Hematopoietic multipotent progenitor cell treated with erythropoietin and hydrocortisone succinate and interleukin-3 and kit ligand, for 8 days (in vitro differentiated cells): ENCODE data around the gene CHAF1A.
A peak's percentile ranks its signal among the peaks of the same experiment; 100 is the strongest.

Experiments used
- DNase-seq: peaks from one replicate; pipeline ENCODE4 v3.0.0-alpha.2; 2015

CHAF1A gene

DNA sequence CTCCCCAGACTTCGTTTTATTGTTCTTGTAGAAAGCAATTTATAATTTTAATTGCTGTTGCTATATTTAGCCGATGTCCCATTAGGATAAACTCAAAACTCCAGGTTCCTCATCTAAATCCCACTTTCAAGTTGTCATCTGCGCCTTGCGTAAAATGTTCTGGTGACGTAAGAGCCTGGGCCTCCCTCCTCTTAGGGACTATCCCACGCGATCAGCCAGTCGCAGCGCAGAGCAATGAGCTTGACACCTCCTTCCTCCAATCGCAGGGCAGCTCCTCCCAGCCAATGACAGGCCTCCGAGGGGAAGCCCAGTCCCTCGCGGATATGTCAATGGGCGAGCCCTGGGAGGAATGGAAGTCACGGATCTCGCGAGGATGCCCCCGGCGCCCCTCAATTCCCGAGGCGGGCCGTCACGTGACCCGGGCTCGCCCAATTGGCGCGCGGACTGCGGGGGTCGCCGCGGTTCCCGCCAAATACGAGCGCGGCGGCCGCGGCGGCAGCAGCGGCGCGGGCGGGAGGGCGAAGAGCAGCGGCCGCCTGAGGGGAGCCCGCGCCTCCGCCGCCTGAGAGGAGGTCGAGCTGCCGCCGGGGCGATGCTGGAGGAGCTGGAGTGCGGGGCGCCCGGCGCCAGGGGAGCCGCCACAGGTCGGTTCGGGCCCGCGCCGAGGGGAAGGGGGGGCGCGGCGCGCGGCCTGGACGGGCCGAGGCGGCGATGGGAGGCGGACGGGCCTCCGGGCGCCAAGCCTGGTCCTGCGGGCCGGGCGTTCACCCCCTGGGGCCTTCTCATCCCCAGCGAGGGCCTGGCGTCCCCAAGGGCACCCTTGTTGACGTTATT lies at the start of gene CHAF1A:
TSS of gene CHAF1A (plus strand) at position 470 of the 834 bp plus-strand sequence. CDS start at position 593, 123 bp downstream.
- DNase-seq = peak; percentile 100

- peak; percentile 74 for DNase-seq
These were observed 49.7 kb upstream of the CHAF1A start for GRCh38 chr19:4352701-4353121.

DNA sequence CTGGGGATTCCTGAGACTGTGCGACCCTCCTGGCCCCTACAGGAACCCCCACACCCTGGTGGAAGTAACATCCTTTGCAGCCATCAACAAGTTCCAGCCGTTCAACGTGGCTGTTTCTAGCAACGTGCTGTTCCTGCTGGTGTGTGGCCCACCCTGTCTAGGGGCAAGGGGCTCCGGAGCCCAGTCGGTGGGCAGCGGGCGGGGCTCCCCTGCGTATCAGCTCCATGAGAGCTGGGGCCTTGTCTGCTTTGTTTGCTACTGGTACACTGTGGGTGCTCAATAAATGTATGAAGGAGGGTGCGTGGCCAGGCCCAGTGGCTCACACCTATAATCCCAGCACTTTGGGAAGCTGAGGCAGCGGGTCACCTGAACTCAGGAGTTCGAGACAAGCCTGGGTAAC lies 48.2 kb upstream of the CHAF1A start:
- no peak for DNase-seq

DNA sequence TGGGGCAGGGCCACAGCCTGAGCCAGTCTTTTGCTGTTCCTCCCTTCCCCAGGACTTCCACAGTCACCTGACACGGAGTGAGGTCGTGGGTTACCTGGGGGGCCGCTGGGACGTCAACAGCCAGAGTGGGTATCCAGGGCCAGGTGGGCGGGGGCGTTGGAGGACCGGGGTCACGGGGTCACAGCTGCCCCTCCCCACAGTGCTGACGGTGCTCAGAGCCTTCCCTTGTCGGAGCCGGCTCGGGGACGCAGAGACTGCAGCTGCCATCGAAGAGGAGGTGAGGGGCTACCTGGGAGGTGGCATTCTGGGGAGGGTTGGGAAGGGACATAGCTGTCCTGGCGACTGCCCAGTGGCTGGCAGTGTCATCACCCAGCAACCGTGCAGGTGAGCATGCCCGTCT lies 47.5 kb upstream of the CHAF1A start:
- DNase-seq = no peak

DNA sequence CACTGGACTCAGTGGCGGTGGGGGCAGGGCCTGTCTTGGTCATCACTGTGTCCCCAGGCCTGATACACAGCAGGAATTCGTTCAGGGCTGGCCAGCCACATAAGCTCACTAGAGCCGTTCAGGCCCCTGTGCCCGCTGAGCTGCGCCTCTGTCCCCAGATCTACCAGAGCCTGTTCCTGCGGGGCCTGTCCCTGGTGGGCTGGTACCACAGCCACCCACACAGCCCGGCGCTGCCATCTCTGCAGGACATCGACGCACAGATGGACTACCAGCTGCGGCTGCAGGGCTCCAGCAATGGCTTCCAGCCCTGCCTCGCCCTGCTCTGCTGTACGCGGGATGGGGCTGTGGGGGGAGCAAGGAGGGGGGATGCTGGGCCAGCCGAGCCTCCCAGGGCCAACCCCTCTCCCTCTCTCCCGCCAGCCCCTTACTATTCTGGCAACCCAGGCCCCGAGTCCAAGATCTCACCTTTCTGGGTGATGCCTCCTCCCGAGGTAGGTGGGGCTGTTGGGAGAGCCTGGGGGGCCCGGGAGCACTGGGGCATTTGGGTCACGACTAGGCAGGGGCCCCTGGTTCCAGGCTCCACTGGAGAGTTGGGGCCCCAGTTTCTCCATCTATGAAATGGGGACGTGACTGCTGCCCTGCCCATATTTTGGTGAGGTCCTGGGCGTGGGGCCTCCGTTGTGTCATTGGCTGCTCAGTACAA lies 45.2 kb upstream of the CHAF1A start:
- DNase-seq = no peak

GRCh38 chr19:4357921-4358326 lies 44.5 kb upstream of the CHAF1A start:
- DNase-seq = no peak

DNA sequence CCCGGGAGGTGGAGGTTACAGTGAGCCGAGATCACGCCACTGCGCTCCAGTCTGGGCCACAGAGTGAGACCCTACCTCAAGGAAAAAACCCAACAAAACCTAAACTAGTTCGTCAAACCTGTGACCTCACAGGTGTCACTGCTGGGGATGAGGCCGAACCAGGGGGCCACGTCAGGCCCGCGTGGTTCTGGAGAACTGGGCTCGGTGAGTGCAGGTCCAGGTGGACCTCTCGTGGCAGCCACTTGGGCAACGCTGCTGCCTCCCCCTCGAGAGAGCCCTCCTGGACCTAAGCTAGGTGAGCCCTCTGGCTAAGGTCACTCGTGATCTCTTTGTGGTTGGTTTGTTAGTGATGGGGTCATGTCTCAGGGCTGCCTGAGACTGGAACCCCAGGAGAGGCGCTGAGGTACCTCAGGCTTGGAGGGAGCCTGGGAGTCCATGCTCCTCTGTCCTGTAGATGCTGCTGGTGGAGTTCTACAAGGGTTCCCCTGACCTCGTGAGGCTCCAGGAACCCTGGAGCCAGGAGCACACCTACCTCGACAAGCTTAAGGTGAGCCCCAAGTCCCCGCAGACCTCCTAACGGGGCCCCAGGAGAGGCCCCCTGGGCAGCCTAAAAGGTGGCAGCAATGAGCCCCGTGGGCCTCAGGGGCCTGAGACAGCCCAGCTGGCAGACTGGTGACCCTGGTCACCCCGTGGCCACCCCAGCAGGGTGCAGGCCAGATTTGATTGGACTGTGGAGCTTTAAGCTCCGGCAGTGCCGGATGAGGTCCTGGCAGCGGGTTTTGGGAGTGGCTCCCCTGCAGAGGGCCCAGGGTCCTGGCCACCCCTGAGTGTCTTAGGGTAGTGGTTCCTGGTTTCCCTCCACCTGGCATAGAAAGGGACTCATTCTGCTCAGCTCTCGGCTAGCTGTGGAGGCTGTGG lies 43.5 kb upstream of the CHAF1A start:
- DNase-seq = no peak

DNA sequence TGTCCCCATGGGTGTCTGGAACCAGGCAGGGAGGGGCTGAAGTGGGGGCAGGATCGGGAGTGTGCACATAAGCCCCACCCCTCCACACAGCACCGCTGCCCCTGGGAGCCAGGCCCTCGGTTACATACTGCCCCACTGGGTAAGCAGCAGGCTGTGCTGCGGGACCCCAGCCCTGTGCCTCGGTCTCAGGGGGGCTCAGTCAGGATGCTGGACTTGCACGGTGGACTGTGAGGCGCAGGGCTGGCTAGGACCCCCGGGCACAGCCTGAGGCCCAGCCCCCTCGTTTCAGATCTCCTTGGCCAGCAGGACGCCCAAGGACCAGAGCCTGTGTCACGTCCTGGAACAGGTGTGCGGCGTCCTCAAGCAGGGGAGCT lies 42.8 kb upstream of the CHAF1A start:
- DNase-seq = no peak

DNA sequence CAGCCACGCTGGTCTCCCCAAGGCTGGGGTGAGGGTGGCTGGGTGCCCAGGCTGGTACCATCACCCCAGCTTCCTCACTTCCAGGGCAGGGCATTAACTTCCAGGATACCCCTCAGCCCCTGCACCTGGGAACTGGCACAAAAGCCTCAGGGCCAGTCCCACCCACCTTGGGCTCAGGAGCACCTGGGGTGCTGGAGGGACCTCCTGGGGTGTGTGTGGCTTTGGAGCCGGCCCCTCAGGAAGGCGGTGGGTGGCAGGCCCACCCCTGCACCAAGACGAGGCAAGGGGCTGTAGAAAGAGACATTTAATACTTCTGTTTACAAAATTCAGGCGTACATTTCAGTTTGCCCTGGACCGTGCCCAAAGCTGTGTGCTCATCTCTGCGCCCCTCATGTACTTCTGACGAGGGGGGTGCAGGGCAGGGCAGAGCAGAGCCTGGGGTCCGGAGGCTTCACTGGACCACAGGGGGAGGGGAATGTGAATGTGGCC lies 42.3 kb upstream of the CHAF1A start:
- no peak for DNase-seq

GRCh38 chr19:4360641-4361151 lies 41.7 kb upstream of the CHAF1A start:
- DNase-seq = no peak

DNA sequence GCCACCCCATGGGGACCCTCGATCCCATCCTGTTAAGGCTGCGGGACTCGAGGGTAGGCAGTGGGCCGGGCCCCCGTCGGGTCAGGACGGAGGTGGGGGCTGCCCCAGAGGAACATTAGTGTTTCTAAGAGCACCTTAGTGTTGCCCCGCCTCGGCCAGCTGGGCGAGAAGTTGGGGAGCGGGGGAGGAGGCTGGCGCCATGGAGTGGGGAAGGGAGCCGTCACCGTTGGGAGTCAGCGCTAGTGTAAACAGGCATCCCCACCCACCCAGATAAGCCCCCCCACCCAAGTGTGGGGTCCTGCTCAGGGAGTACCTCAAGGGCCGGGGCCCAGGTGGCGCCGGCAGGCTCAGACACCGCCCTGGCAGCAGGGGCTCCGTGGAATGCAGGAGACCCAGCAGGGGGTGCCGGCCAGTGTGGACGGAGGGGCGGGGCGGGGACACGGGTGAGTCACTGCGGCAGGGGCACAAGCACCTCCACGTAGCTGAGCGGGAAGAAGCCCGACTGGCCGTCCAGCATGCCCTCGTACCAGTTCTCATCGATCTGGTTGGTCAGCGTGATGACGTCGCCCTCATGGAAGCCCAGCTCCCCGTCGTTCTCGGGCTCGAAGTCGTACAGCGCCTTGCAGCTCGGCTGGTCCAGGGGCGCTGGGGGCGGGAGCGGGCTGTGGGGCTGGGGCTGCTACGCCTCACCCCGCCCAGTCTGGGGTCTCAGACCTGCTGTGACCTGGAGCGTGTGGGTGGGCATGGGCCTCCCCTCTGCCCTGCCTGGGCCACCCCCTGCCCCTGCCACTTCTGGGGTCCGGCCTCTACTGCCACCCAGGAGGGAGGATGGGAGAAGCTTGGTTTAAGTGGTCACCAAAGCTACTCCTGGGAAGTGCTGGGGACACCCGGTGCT lies 41.0 kb upstream of the CHAF1A start:
- no peak for DNase-seq

DNA sequence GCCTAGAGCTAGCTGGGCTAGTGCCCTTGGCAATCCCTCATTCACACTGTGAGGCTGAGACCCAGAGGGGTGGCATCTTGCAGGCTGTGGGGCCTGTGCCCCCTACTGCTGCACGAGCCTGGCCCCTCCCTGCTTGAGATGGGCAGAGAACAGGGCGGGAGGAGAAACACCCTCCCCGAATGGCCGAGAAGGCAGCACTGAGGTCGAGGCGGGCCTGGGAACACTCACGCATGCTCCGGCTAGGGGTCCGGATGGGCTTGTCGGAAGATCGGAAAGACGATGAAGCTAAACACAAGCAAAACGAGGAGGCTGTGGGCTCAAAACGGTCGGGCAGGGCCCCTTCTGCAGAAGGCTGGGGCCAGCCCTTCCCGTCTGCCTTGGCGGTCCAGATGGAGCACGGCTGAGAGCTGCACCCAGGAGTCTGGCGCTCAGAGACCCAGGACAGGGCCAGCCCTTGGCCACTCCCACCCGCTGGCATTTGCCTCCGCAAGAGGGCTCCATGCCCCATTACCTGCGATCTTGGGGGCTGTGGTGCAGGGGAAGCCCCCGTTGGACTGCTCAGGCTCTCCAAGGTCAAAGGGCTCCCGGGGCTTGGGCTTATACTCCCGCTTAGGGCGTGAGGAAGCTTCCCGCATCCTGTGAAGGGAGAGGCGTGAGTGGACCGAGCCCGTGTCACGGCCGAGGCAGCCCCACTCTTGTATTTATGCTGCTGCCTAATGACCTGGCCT lies 40.2 kb upstream of the CHAF1A start:
- DNase-seq = no peak

DNA sequence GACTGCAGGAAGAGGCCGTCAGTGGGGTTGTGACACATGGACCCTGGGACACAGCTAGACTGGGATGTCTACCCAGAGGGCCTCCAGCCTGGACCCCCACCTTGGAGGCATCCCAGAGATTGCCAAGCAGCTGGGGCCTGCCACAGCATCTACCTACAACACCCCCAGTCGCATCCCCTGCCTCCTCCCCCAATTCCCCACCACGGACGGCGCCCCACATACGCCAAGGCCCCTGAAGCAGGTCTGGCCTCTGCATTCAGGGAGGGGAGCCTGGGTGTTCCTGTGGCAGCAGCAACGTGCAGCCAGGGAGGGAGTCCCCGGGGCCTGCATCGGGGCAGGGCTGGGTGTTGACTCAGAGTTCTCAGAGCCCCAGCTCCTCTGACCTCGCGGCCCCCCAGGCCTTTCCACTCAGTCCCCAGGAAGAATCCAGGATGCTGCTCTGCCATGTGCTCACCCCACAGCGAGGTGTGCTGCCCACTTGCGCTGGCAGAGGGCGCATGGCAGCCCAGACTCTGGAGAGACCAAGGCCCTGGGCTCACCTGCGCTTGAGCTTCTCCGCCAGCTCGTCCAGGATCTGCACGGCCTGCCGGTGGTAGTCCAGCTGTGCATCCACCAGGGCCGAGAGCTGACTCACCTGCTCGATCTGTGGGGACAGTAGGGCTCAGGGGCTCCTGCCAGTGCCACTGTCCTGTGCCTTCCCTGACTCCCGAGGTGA lies 39.5 kb upstream of the CHAF1A start:
- DNase-seq = no peak

DNA sequence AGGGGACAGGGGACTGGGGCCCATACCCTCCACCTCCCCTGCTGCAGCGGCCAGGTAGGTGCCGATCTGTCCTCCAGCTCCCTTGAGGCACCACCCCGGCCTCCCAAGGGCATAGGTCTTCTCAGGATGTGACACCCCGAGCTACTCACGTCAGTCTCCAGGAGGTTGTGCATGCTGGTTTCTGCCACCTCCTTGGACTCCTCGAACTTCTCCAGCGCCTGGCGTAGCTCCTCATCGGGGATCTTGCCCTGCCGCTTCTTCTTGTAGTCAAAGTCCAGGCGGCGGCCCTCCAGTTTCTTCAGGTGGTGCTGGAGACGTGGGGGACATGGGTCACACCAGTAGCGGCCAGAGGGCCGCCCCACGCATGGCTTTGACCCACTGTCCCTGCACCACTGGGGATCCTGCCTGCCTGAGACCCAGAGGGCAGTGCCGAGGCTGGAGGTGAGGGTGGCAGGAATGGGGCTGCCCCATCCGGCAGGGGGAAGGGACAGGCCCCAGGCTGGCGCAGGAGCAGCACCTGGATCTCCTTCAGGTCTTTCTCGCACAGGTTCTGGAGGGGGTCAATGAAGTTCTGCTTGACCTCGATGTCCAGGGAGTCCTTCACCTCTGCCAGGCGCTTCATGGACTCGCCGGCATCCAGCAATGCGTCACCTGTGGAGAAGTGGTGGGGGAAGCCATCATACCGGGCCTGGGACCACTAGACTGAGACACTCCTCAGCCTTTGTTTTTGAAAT lies 38.7 kb upstream of the CHAF1A start:
- DNase-seq = no peak

DNA sequence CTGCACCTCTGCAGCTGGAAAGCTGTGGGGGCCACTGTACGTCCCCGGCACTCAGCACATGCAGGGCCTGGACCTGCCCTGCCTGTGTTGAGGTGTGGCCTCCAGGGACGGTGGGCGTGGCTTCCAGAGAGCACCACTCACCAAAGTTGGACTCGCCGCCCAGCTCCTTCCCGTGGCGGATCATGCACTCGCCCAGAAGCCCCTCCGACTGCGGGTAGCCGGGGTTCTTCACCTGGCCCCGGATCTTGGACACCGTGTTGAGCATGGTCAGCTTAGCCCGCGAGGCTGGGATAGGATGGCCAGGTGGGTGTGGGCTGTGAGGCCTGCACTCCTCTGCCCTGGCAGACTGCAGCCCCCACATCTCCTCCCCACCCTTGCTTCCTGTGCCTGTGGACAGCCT lies 37.1 kb upstream of the CHAF1A start:
- DNase-seq = no peak

- DNase-seq = no peak
These were observed 36.4 kb upstream of the CHAF1A start for GRCh38 chr19:4365791-4366665.

DNA sequence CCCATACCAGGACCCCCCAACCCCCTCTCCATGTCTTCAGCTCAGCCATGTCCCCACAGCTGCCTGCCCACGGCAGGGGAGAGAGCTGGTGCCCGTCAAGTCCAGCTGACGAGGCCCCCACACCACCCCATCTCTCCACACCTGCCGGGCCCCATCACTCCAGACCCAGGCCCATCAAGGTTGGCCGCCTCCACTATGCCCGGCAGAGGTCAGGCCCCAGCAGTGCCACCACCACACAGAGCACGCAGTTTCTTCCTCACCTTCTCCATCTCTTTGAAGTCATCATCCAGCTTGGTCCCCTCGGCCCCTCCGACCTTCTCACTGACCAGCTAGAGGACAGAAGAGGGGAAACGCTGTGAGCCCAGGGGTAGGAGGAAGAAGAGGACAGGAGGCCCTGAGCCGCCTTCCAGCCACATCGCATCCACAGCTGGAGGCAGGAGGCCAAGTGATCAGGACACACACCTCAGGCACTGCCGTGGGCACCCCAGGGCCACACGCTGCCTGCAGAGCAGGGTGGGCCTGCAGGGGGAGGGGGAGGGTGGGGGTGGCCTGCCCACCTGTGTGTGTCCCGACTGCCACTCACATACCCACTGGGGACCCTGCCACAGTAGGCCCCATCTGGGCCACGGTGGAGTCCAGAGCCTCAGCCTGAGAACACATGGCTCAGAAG lies 35.6 kb upstream of the CHAF1A start:
- no peak for DNase-seq

DNA sequence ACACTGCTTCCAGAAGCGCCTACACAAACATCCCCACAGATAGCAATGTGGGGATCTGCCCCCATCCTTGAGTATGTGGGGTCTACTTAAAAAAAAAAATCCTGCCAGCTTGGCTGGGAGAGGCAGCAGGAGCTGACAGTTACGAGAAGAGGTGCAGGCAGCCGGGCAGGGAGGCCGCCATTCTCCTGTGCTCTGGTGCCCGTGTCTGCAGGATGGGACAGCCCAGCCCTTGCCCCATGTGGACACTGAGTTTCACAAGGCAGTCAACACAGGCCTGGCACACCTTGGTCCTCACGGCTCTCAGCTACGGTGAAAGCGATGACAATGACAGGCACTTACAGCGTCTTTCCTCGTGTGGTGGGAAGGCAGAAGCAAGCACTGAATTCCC lies 35.1 kb upstream of the CHAF1A start:
- DNase-seq = no peak
